ENCODE results near the gene NIM1K. TPM values are rescaled to one million over a fixed set of nuclear protein-coding genes. Genes with fewer than 3 reads are reported as not detected.

NIM1K gene
- total RNA-seq, 2 donors from 2014 or later = 0.42 TPM; not detected in 1

GRCh38 chr5:43313854-43314457 lies 121.9 kb downstream of the NIM1K start:
- no peak for TF ChIP-seq CTCF (IDR thresholded peaks at IDR 0.05)
- H3K36me3 ChIP-seq = no peaks in the 10 kb centered on the region
- peak overlapping the region; percentile 6 for H3K4me3 ChIP-seq
- peaks cover 3% of the 10 kb centered on the region for H3K4me1 ChIP-seq
- intact Hi-C loops (cut with DNase I) = loop anchor here (5.0 kb wide), 1 partner anchor 192 kb away; the partner anchor contains the start of gene ZNF131
- H3K27ac ChIP-seq = peak overlapping the region; percentile 55
- peak; percentile 30 for DNase-seq
- no peaks in the 10 kb centered on the region for H3K9me3 ChIP-seq
- H3K27me3 ChIP-seq = no peaks in the 10 kb centered on the region
- peak overlapping the region; percentile 13 to 28 for H3K9ac ChIP-seq (ENCODE audit: low read depth in 2 of 2, low read length in 2 of 2)

DNA sequence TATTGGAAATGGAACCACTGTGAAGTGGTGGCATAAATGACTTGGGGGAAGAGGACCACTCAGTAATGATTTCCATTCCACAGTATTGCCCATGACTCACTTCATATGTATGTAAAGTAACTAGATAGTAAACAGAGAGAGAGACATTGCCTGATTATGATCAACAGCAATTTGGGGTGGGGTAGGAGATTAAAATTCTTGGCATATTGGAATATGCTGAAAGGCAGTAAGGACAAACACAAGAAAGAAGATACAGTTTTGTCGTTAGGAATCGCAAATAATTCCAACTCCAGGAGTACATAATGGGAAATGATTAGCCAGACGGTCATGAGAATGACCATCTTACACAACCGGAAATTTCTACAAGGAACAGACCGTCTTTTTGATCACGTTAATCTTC lies 122.7 kb downstream of the NIM1K start:
- no peak for TF ChIP-seq CTCF (IDR thresholded peaks at IDR 0.05)
- Histone ChIP-seq H3K4me1 (peaks cover 3% of the 10 kb centered on the region), H3K9ac (ENCODE audit: low read depth in 2 of 2, low read length in 2 of 2) (no peak overlapping the region), H3K9me3 (no peaks in the 10 kb centered on the region), H3K27me3 (no peaks in the 10 kb centered on the region), H3K36me3 (no peaks in the 10 kb centered on the region), H3K4me3 (no peak overlapping the region), H3K27ac (no peak overlapping the region)
- intact Hi-C loops (cut with DNase I) = loop anchor here (5.0 kb wide), 2 partner anchors 168 to 192 kb away; partner anchors contain the start of genes TMEM267 and ZNF131
- no peak for DNase-seq

GRCh38 chr5:43315263-43315662 lies 123.2 kb downstream of the NIM1K start:
- no peak overlapping the region for H3K9ac ChIP-seq (ENCODE audit: low read depth in 2 of 2, low read length in 2 of 2)
- no peaks in the 10 kb centered on the region for H3K36me3 ChIP-seq
- no peaks in the 10 kb centered on the region for H3K9me3 ChIP-seq
- peaks cover 3% of the 10 kb centered on the region for H3K4me1 ChIP-seq
- no peak for DNase-seq
- no peak for TF ChIP-seq CTCF (IDR thresholded peaks at IDR 0.05)
- H3K4me3 ChIP-seq = no peak overlapping the region
- H3K27ac ChIP-seq = no peak overlapping the region
- intact Hi-C loops (cut with DNase I) = loop anchor here (5.0 kb wide), 1 partner anchor 167 kb away; the partner anchor contains the start of gene TMEM267
- H3K27me3 ChIP-seq = no peaks in the 10 kb centered on the region

DNA sequence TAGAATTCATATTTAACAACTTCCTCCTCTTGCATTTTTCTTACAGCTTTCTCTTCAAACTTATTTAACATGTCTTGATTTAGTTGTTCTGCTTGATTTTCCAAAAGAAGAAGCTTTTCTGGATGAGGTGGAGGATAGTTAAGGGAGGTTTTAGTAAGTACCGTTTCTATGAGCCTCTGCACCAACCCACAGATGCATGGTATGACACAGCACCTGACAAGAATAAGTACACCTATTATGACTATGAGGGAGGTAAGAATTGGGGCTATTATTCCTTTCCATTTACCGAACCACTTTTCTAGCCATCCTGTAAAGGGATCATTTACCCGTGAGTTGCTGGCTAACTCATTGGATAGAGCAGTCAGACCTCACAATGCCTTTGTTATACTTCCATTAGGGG lies 123.7 kb downstream of the NIM1K start:
- no peak for DNase-seq
- H3K27ac ChIP-seq = no peak overlapping the region
- H3K9ac ChIP-seq (ENCODE audit: low read depth in 2 of 2, low read length in 2 of 2) = no peak overlapping the region
- peaks cover 3% of the 10 kb centered on the region for H3K4me1 ChIP-seq
- no peaks in the 10 kb centered on the region for H3K36me3 ChIP-seq
- H3K9me3 ChIP-seq = no peaks in the 10 kb centered on the region
- H3K27me3 ChIP-seq = no peaks in the 10 kb centered on the region
- no peak overlapping the region for H3K4me3 ChIP-seq
- no peak for TF ChIP-seq CTCF (IDR thresholded peaks at IDR 0.05)
- intact Hi-C loops (cut with DNase I) = loop anchor here (5.0 kb wide), 1 partner anchor 167 kb away; the partner anchor contains the start of gene TMEM267

DNA sequence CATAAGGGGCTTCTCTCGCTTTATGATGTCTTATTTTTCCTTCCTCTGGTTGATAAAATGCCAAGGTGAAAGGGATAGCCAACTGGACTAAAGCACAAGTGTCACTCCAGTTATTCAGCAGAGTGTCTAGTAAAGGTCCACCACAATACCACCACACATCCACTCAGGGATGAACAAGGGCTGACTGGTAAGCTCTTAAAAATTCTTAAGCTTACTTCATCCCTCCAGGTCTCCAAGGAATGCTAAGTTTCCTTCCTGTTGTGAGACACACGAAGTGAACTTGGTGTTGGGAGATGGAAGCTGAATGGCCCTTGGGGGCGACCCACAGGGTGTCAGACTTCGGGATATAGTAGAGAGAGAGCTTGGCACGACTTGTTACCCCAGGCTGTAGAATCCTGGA lies 124.4 kb downstream of the NIM1K start:
- intact Hi-C loops (cut with DNase I) = loop anchor here (5.0 kb wide), 1 partner anchor 166 kb away; the partner anchor contains the start of gene TMEM267
- H3K9ac ChIP-seq (ENCODE audit: low read depth in 2 of 2, low read length in 2 of 2) = no peak overlapping the region
- DNase-seq = no peak
- H3K27me3 ChIP-seq = no peaks in the 10 kb centered on the region
- peaks cover 3% of the 10 kb centered on the region for H3K4me1 ChIP-seq
- no peak overlapping the region for H3K27ac ChIP-seq
- no peak overlapping the region for H3K4me3 ChIP-seq
- no peaks in the 10 kb centered on the region for H3K9me3 ChIP-seq
- H3K36me3 ChIP-seq = no peaks in the 10 kb centered on the region
- no peak for TF ChIP-seq CTCF (IDR thresholded peaks at IDR 0.05)
